Tibial nerve (tissue), 4 donors: Measurements from ENCODE around the gene PEX26. TPM values are rescaled to one million over a fixed set of nuclear protein-coding genes. Genes with fewer than 3 reads are reported as not detected.
A peak's percentile ranks its signal among the peaks of the same experiment; 100 is the strongest.
"Not testable (repeated sequence)": the region's sequence is repeated elsewhere in the genome, so short reads cannot be mapped to it uniquely, and the experiment has no call there.

Source experiments
- DNase-seq, 2 donors: peaks; one replicate each; pipeline ENCODE4 v3.0.0-alpha.2; 2019; ENCODE audit warnings: low spot score in 2 of 2
- H3K27ac ChIP-seq, 4 donors: fragments of 200-600 bp; sonication (generic) in 3 of 4; one replicate each; pipeline ENCODE4 v1.5.1; 2017 to 2019; ENCODE audit warnings: mild to moderate bottlenecking in 1 of 4
- H3K27me3 ChIP-seq, 2 donors: fragments of 200-600 bp; sonication (generic) in 1 of 2; one replicate each; pipeline versions ENCODE4 v1.5.1 to v1.6.0; 2017 to 2019
- H3K36me3 ChIP-seq, 3 donors: fragments of 200-600 bp; sonication (generic); one replicate each; pipeline ENCODE4 v1.5.1; 2018 to 2019
- H3K4me1 ChIP-seq, 4 donors: fragments of 200-600 bp; sonication (generic) in 3 of 4; one replicate each; pipeline ENCODE4 v1.5.1; 2017 to 2019
- H3K4me3 ChIP-seq, 4 donors: fragments of 200-600 bp; sonication (generic) in 3 of 4; one replicate each; pipeline ENCODE4 v1.5.1; 2017 to 2019; ENCODE audit warnings: mild to moderate bottlenecking in 1 of 4, moderate library complexity in 1 of 4
- H3K9me3 ChIP-seq, 4 donors: fragments of 200-600 bp; sonication (generic) in 3 of 4; one replicate each; pipeline ENCODE4 v1.5.1; 2017 to 2019
- EP300 ChIP-seq, 2 donors: sonication (generic); formaldehyde crosslinking; IDR thresholded peaks; one replicate each; pipeline ENCODE4 v1.6.1; 2017; ENCODE audit warnings: antibody characterized with exemption in 2 of 2, mild to moderate bottlenecking in 1 of 2
- POLR2A ChIP-seq, 2 donors: fragments of 450-650 bp; IDR thresholded peaks; one replicate each; pipeline ENCODE4 v1.6.1; 2017; ENCODE audit warnings: antibody characterized with exemption in 2 of 2, mild to moderate bottlenecking in 2 of 2, moderate library complexity in 2 of 2
- WGBS, 2 donors: methylation state at CpG; one replicate each; pipeline ENCODE4 v1.1.5; 2018; 5-methylcytosine and 5-hydroxymethylcytosine counted together
- total RNA-seq, 4 donors: library from RNA; depleted of rRNA; stranded (reverse); fragments of >200 nt; gene quantifications; one replicate each; pipeline ENCODE4 v1.1.0, GENCODE V29; 2016
- TF ChIP-seq, protein P1 (sequence below), 5 experiments: fragments of 200-600 bp in 3 of 5; fragments of 450-650 bp in 2 of 5; sonication (generic) in 3 of 5; IDR thresholded peaks; one replicate each; pipeline ENCODE4 v1.5.1; 2016 to 2019; ENCODE audit warnings: antibody characterized with exemption in 5 of 5, mild to moderate bottlenecking in 3 of 5, moderate library complexity in 2 of 5

PEX26 gene
- total RNA-seq, 4 donors from 2014 or later, result 15.3 to 36.3 (median 29.4) TPM

DNA sequence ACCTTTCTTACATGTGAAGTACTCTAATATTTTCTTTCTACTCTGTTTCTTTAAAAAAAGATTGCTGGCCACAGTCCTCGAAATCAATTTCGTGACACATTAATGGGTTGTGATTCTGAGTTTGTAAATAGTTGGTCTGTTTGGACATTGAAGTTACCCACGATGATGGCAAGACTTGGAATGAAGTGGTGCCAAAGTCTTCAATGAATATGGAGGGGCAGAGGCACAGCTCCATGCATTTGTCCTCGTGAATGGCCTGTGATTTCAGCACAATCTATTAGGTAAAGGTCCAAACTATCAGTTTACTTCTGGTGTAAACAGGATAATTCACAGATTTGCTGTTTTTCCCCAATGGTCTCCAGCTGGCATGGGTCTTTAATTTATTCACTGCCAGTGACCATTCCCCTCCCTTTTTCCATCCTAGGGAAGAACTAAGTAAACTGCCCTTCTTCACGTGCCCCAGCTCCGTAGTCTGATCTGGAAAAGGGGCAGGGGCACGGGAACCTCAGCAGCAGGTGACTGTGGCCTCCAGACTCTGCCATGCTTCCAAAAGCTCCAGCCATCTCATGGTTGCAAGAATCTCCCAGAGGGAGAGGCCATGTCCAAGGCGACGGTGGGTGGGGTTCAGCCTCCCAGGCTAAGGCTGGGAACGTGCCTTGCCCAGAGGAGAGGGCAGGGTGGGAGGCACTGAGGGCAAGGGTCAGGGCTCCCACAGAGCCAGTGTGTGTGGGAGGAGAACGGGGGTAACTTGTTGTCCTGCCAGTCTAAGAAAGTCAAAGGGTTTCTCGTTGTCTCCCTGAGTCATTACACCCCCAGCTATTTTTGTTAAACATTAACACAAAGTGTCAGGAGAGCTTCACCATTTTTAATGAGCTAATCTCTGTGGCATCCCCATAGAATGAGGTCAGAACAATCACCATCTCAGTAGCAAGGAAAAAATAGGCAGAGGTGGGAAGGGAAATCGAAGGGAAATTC is 16.9 kb upstream of the PEX26 start:
- Histone ChIP-seq H3K27ac (peak overlapping the region in 2 of 4 donors; percentile 3 to 29), H3K9me3 (no peaks in the 10 kb centered on the region), H3K27me3 (no peaks in the 10 kb centered on the region), H3K36me3 (no peaks in the 10 kb centered on the region), H3K4me1 (peaks cover 0 to 26% (median 21%) of the 10 kb centered on the region in 4 donors), H3K4me3 (no peak overlapping the region)
- no peak for DNase-seq
- WGBS, 2 donors, result 44 to 47% methylated on average over 13 of the region's 13 CpGs
- no peak for TF ChIP-seq EP300 (IDR thresholded peaks at IDR 0.05)
- TF ChIP-seq, protein P1, sequence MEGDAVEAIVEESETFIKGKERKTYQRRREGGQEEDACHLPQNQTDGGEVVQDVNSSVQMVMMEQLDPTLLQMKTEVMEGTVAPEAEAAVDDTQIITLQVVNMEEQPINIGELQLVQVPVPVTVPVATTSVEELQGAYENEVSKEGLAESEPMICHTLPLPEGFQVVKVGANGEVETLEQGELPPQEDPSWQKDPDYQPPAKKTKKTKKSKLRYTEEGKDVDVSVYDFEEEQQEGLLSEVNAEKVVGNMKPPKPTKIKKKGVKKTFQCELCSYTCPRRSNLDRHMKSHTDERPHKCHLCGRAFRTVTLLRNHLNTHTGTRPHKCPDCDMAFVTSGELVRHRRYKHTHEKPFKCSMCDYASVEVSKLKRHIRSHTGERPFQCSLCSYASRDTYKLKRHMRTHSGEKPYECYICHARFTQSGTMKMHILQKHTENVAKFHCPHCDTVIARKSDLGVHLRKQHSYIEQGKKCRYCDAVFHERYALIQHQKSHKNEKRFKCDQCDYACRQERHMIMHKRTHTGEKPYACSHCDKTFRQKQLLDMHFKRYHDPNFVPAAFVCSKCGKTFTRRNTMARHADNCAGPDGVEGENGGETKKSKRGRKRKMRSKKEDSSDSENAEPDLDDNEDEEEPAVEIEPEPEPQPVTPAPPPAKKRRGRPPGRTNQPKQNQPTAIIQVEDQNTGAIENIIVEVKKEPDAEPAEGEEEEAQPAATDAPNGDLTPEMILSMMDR (IDR thresholded peaks at IDR 0.05), result no peak

DNA sequence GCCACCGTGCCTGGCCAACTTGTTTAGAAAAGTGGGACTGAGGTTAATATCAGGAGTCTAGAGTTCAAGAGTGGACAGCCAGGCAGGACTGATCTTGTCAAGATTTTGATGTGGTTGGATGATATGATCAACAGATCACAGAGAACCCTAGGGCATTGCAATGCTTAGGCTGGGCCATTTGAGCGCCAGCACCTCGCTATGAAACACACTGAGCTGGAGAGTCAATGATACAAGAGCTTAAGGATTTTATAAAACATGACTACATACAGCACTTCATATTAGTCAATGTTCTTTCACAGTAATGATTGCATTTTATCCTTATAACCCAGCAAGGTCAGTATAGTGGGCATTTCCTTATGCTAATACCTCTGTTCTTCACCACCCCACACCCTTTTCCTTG is 15.4 kb upstream of the PEX26 start:
- no peaks in the 10 kb centered on the region for H3K36me3 ChIP-seq
- no peaks in the 10 kb centered on the region for H3K9me3 ChIP-seq
- TF ChIP-seq, protein P1 (IDR thresholded peaks at IDR 0.05), result no peak
- DNase-seq, result no peak
- no peak overlapping the region for H3K4me3 ChIP-seq
- peak overlapping the region in 1 of 4 donors; percentile 26 for H3K27ac ChIP-seq
- no peaks in the 10 kb centered on the region for H3K27me3 ChIP-seq
- H3K4me1 ChIP-seq, result peaks cover 0 to 18% (median 10%) of the 10 kb centered on the region in 4 donors
- 94% methylated on average over 3 of the region's 3 CpGs for WGBS, 2 donors

DNA sequence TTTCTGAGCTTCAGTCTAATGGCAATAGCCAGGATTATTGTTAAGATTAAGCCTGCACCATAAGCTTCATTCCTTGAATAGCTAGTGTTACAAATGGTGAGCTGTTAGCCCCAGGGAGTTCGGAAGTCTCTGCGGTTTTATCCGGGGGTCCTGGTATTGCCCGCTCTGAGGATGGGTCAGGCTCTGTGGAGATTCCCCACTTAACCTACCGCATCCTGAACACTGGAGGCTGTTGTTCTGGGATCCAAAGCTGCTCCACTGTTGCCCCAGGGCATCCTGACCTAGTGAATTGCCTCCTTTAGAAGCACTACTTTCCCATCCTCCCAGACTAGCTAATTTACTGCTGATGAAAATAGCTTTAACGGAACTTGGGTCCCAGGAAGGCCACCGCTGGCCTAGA is 14.5 kb upstream of the PEX26 start:
- no peak for TF ChIP-seq EP300 (IDR thresholded peaks at IDR 0.05)
- peak overlapping the region in 1 of 4 donors; percentile 26 for H3K27ac ChIP-seq
- H3K4me3 ChIP-seq, result no peak overlapping the region
- H3K27me3 ChIP-seq, result no peaks in the 10 kb centered on the region
- no peak for DNase-seq
- H3K4me1 ChIP-seq, result peaks cover 0 to 19% (median 12%) of the 10 kb centered on the region in 4 donors
- no peaks in the 10 kb centered on the region for H3K9me3 ChIP-seq
- 42 to 59% methylated on average over 7 of the region's 7 CpGs for WGBS, 2 donors
- H3K36me3 ChIP-seq, result no peaks in the 10 kb centered on the region

DNA sequence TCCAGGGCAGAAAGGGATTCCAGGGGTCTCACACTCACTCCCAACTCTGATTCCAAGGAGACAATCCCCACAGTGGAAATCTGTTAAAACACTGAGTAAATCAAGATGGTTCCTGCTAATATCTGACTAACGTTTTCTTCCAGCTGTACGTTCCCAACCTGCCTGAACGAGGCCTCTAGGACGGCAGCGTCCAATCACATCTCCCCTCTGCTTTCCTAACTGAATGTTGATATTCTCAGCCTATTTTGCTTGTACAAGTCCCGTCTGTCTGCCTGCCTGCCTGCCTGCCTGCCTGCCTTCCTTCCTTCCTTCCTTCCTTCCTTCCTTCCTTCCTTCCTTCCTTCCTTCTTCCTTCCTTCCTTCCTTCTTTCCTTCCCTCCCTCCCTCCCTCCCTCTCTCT is 14.1 kb upstream of the PEX26 start:
- H3K4me3 ChIP-seq, H3K36me3 ChIP-seq, H3K27me3 ChIP-seq, H3K9me3 ChIP-seq, DNase-seq: not testable (repeated sequence)
- WGBS, 2 donors, result 64% methylated on average over 6 of the region's 6 CpGs
- peaks cover 0 to 23% (median 14%) of the 10 kb centered on the region in 4 donors for H3K4me1 ChIP-seq
- H3K27ac ChIP-seq, result peak overlapping the region in 1 of 4 donors; percentile 26

DNA sequence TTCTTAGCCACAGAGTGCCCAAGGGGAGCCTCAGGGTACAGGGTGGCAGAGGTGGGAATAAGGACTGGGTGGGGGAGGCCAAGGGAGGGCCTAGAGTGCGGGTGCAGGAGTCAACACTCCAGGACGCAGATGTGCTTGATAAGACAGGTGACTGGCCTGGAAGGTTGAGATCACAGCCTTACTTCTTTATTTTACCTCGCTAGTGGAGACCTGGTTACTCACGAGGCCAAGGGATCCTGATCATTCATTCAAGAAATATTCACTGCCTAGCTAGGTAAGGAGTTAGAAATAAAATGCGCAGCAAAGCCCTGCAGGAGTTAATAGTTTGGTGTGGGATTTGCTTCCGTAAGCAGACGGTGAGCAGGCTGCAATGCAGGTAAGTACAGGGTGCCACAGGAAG is 13.2 kb upstream of the PEX26 start:
- TF ChIP-seq, protein P1 (IDR thresholded peaks at IDR 0.05), result no peak
- no peak for TF ChIP-seq POLR2A (IDR thresholded peaks at IDR 0.05)
- TF ChIP-seq EP300 (IDR thresholded peaks at IDR 0.05), result no peak
- H3K27me3 ChIP-seq, result no peaks in the 10 kb centered on the region
- DNase-seq, result no peak
- 91 to 96% methylated on average over 7 of the region's 7 CpGs for WGBS, 2 donors
- no peak overlapping the region for H3K27ac ChIP-seq
- H3K4me3 ChIP-seq, result no peak overlapping the region
- no peaks in the 10 kb centered on the region for H3K36me3 ChIP-seq
- peaks cover 0 to 24% (median 16%) of the 10 kb centered on the region in 4 donors for H3K4me1 ChIP-seq
- H3K9me3 ChIP-seq, result no peaks in the 10 kb centered on the region

DNA sequence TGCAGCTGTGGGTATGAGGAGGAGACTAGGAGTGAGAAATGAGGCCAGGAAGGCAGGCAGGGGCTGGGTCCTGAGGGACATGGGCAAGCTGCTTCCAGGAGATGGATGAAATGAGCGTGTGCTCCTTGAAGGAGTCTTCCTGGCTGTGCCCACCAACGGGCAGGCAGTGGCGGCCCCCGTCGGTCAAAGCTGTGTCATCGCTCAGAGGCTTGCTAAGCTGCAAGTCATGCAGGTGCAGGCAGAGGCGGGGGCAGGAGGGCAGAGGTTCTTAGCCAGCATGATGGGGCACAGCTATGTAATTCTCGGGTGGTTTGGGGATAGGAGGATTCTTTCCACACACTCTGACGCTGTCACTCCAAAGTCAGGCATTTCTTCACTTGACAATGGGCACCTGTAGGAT is 12.5 kb upstream of the PEX26 start:
- Histone ChIP-seq H3K27ac (no peak overlapping the region), H3K9me3 (no peaks in the 10 kb centered on the region), H3K36me3 (no peaks in the 10 kb centered on the region), H3K27me3 (no peaks in the 10 kb centered on the region), H3K4me1 (peaks cover 0 to 24% (median 16%) of the 10 kb centered on the region in 4 donors), H3K4me3 (no peak overlapping the region)
- no peak for TF ChIP-seq EP300 (IDR thresholded peaks at IDR 0.05)
- TF ChIP-seq POLR2A (IDR thresholded peaks at IDR 0.05), result no peak
- TF ChIP-seq, protein P1 (IDR thresholded peaks at IDR 0.05), result no peak
- WGBS, 2 donors, result 69 to 84% methylated on average over 9 of the region's 9 CpGs
- DNase-seq, result no peak
